HCT116 (cell line): Measurements from ENCODE around the gene UTP15. TPM values are rescaled to one million over a fixed set of nuclear protein-coding genes. Genes with fewer than 3 reads are reported as not detected.

ENCODE experiments used
- ATAC-seq: fragments of 200-7000 bp; cut with Tn5 transposase; 2 replicates; pipeline ENCODE4 v1.9.1; 2020; ENCODE audit warnings: mild to moderate bottlenecking, moderate library complexity
- BruUV-seq: library from RNA; stranded (reverse); fragments of 400-500 nt; replicated peaks from 2 replicates; lab custom pipeline; 2021; lab: Mats Ljungman, UMichigan
- CTCF ChIA-PET: fragments of 300-600 bp; sonication (Branson Sonifier 250); formaldehyde crosslinking; loops from one replicate; lab custom pipeline; 2021; ENCODE audit warnings: antibody characterized with exemption; lab: Charles Lee
- POLR2A ChIA-PET: fragments of 300-600, 350-600 bp; sonication (Branson Sonifier 250); formaldehyde crosslinking; loops from one replicate; lab custom pipeline; 2021; ENCODE audit warnings: antibody characterized with exemption; lab: Charles Lee
- RAD21 ChIA-PET, 2 experiments: fragments of 300-600 bp; sonication (Branson Sonifier 250); formaldehyde crosslinking; loops; one replicate each; lab custom pipeline; 2023; ENCODE audit warnings: low total read pairs in 2 of 2; ENCODE audit not compliant: uncharacterized antibody in 2 of 2, unreplicated experiment in 2 of 2, low non-redundant PET in 1 of 2; lab: Charles Lee
- DNase-seq: peaks from one replicate; pipeline ENCODE4 v3.0.0-alpha.2; 2010; ENCODE audit warnings: low read depth, low spot score
- H2AFZ ChIP-seq: fragments of 200-600 bp; shearing (Covaris generic), sonication (generic); 2 replicates; pipeline ENCODE4 v1.6.1; 2017; ENCODE audit warnings: low read depth, mixed run types, mixed read lengths, antibody characterized with exemption, low read length; ENCODE audit not compliant: poor library complexity, severe bottlenecking
- H3K27ac ChIP-seq: 2 replicates; pipeline ENCODE4 v1.5.1; 2012; ENCODE audit warnings: low read depth, low read length
- H3K27me3 ChIP-seq: fragments of 200-600 bp; sonication (generic); 2 replicates; pipeline ENCODE4 v1.6.1; 2016; ENCODE audit warnings: mixed run types, low read length, mixed read lengths; ENCODE audit not compliant: insufficient read depth
- H3K36me3 ChIP-seq, 2 experiments: fragments of 200-500 bp in 1 of 2; fragments of 200-600 bp in 1 of 2; sonication (Bioruptor generic) in 1 of 2; sonication (generic) in 1 of 2; 2 replicates each; pipeline versions ENCODE4 v1.5.1 to v1.6.1; 2014 to 2016; ENCODE audit warnings: low read length in 2 of 2, inconsistent platforms in 1 of 2, mixed read lengths in 1 of 2, mixed run types in 1 of 2; ENCODE audit not compliant: insufficient read depth in 2 of 2, control insufficient read depth in 1 of 2
- H3K4me1 ChIP-seq, 2 experiments: fragments of 200-600 bp in 1 of 2; sonication (generic) in 1 of 2; 2 replicates each; pipeline versions ENCODE4 v1.5.1 to v1.6.1; 2012 to 2017; ENCODE audit warnings: low read length in 2 of 2, inconsistent platforms in 1 of 2, mild to moderate bottlenecking in 1 of 2, mixed read lengths in 1 of 2, mixed run types in 1 of 2, moderate library complexity in 1 of 2; ENCODE audit not compliant: insufficient read depth in 2 of 2, control insufficient read depth in 1 of 2
- H3K4me2 ChIP-seq: fragments of 200-600 bp; sonication (generic); 2 replicates; pipeline ENCODE4 v1.6.1; 2017; ENCODE audit warnings: mixed run types, low read length, mixed read lengths
- H3K4me3 ChIP-seq, 2 experiments: fragments of 200-600 bp in 1 of 2; sonication (generic) in 1 of 2; replicated peaks in 1 of 2; 2 replicates each; pipeline ENCODE4 v1.5.1; 2011 to 2016; ENCODE audit warnings: low read length in 2 of 2, control low read depth in 1 of 2, low read depth in 1 of 2, mild to moderate bottlenecking in 1 of 2, mixed read lengths in 1 of 2, mixed run types in 1 of 2
- H3K79me2 ChIP-seq: fragments of 200-600 bp; sonication (generic); 2 replicates; pipeline ENCODE4 v1.6.1; 2017; ENCODE audit warnings: mild to moderate bottlenecking, mixed run types, low read length, moderate library complexity, mixed read lengths; ENCODE audit not compliant: insufficient read depth
- H3K9ac ChIP-seq: fragments of 200-600 bp; sonication (generic); 2 replicates; pipeline ENCODE4 v1.6.1; 2016; ENCODE audit warnings: low read length, mixed read lengths
- H3K9me2 ChIP-seq: fragments of 200-600 bp; sonication (generic), shearing (Covaris generic); 2 replicates; pipeline ENCODE4 v1.6.1; 2017; ENCODE audit warnings: mixed run types, mild to moderate bottlenecking, moderate library complexity; ENCODE audit not compliant: insufficient read depth
- H3K9me3 ChIP-seq, 2 experiments: fragments of 200-500 bp in 1 of 2; fragments of 200-600 bp in 1 of 2; sonication (Bioruptor generic) in 1 of 2; sonication (generic) in 1 of 2; 2 replicates each; pipeline ENCODE4 v1.6.1; 2014 to 2017; ENCODE audit warnings: low read length in 2 of 2, mixed read lengths in 2 of 2, inconsistent platforms in 1 of 2, low read depth in 1 of 2, mild to moderate bottlenecking in 1 of 2, mixed run types in 1 of 2, moderate library complexity in 1 of 2; ENCODE audit not compliant: control insufficient read depth in 1 of 2, insufficient read depth in 1 of 2
- H4K20me1 ChIP-seq: fragments of 200-600 bp; sonication (generic), shearing (Covaris generic); 2 replicates; pipeline ENCODE4 v1.6.1; 2017; ENCODE audit warnings: mixed run types, mild to moderate bottlenecking, moderate library complexity; ENCODE audit not compliant: insufficient read depth
- ATF3 ChIP-seq: IDR thresholded peaks from 2 replicates; pipeline ENCODE4 v1.6.1; 2012
- EZH2phosphoT487 ChIP-seq: fragments of 200-600 bp; IDR thresholded peaks from 2 replicates; pipeline ENCODE4 v1.6.1; 2018; ENCODE audit warnings: antibody characterized with exemption, borderline replicate concordance
- POLR2A ChIP-seq: IDR thresholded peaks from 2 replicates; pipeline ENCODE4 v1.7.0; 2011; ENCODE audit warnings: borderline replicate concordance; ENCODE audit not compliant: insufficient read depth, insufficient read length; ENCODE audit errors: extremely low read depth
- POLR2AphosphoS5 ChIP-seq: IDR thresholded peaks from 2 replicates; pipeline ENCODE4 v1.6.1; 2011; ENCODE audit warnings: mild to moderate bottlenecking, low read depth, low read length, moderate library complexity
- SRF ChIP-seq: IDR thresholded peaks from 2 replicates; pipeline ENCODE4 v1.6.1; 2012; ENCODE audit warnings: low read depth
- intact Hi-C: fragments of 100-400 bp; cut with micrococcal nuclease; formaldehyde crosslinking; loops from 2 replicates; pipeline ENCODE4 v1.10.0; 2022
- total RNA-seq: library from RNA; stranded (reverse); gene quantifications from one replicate; pipeline ENCODE4 v1.2.1, GENCODE V29; 2021; ENCODE audit not compliant: unreplicated experiment
- TF ChIP-seq, protein P1 (sequence below): IDR thresholded peaks from 2 replicates; pipeline ENCODE4 v1.6.1; 2012; ENCODE audit warnings: low read depth
- TF ChIP-seq, protein P2 (sequence below), 3 experiments: fragments of 200-600 bp in 1 of 3; sonication (generic) in 1 of 3; IDR thresholded peaks in 2 of 3; conservative IDR thresholded peaks in 1 of 3; 2 replicates each; pipeline ENCODE4 v1.5.1; 2012 to 2017; ENCODE audit warnings: low read depth in 2 of 3, low read length in 2 of 3, antibody characterized with exemption in 1 of 3, borderline replicate concordance in 1 of 3, control low read depth in 1 of 3, mild to moderate bottlenecking in 1 of 3, mixed read lengths in 1 of 3, mixed run types in 1 of 3, moderate library complexity in 1 of 3; ENCODE audit not compliant: insufficient read depth in 1 of 3

UTP15 gene
- total RNA-seq, 1 experiment from 2014 or later, result 39.3 TPM

DNA sequence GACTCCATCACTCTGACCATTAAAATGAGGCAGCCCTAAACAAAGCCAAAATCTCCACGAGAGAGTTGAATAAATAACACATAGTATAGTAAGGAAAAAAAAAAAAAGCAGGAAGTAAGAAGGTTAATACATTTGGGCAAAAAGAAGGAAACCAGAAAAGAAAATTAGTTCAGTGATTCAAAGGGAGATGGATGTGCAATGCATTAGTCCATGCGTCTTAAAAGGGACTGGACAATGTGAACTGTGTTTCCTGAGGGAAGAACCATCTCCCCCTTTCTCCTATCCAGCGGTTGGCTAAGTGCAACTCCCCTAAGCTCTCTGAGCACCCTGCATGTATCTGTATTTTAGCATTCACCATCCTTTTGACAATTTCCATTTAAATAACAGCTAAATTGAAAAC is 1.5 kb upstream of the UTP15 start:
- intact Hi-C loops, result no loop called here
- H3K36me3 ChIP-seq, result peaks cover 3 to 7% of the 10 kb centered on the region in 2 experiments; a peak in 2 of 4 replicates
- no peak for TF ChIP-seq EZH2phosphoT487
- no peak for TF ChIP-seq SRF
- TF ChIP-seq ATF3, result no peak
- TF ChIP-seq, protein P1, sequence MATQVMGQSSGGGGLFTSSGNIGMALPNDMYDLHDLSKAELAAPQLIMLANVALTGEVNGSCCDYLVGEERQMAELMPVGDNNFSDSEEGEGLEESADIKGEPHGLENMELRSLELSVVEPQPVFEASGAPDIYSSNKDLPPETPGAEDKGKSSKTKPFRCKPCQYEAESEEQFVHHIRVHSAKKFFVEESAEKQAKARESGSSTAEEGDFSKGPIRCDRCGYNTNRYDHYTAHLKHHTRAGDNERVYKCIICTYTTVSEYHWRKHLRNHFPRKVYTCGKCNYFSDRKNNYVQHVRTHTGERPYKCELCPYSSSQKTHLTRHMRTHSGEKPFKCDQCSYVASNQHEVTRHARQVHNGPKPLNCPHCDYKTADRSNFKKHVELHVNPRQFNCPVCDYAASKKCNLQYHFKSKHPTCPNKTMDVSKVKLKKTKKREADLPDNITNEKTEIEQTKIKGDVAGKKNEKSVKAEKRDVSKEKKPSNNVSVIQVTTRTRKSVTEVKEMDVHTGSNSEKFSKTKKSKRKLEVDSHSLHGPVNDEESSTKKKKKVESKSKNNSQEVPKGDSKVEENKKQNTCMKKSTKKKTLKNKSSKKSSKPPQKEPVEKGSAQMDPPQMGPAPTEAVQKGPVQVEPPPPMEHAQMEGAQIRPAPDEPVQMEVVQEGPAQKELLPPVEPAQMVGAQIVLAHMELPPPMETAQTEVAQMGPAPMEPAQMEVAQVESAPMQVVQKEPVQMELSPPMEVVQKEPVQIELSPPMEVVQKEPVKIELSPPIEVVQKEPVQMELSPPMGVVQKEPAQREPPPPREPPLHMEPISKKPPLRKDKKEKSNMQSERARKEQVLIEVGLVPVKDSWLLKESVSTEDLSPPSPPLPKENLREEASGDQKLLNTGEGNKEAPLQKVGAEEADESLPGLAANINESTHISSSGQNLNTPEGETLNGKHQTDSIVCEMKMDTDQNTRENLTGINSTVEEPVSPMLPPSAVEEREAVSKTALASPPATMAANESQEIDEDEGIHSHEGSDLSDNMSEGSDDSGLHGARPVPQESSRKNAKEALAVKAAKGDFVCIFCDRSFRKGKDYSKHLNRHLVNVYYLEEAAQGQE, result no peak
- TF ChIP-seq, protein P2, sequence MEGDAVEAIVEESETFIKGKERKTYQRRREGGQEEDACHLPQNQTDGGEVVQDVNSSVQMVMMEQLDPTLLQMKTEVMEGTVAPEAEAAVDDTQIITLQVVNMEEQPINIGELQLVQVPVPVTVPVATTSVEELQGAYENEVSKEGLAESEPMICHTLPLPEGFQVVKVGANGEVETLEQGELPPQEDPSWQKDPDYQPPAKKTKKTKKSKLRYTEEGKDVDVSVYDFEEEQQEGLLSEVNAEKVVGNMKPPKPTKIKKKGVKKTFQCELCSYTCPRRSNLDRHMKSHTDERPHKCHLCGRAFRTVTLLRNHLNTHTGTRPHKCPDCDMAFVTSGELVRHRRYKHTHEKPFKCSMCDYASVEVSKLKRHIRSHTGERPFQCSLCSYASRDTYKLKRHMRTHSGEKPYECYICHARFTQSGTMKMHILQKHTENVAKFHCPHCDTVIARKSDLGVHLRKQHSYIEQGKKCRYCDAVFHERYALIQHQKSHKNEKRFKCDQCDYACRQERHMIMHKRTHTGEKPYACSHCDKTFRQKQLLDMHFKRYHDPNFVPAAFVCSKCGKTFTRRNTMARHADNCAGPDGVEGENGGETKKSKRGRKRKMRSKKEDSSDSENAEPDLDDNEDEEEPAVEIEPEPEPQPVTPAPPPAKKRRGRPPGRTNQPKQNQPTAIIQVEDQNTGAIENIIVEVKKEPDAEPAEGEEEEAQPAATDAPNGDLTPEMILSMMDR (IDR thresholded peaks at IDR 0.05 in 2 of 3, conservative IDR thresholded peaks at IDR 0.05 in 1 of 3; ENCODE audit: borderline replicate concordance in 1 of 3, insufficient read depth in 1 of 3, low read depth in 2 of 3, low read length in 2 of 3), result no peak
- TF ChIP-seq POLR2AphosphoS5, result no peak
- TF ChIP-seq POLR2A, result no peak
- H3K4me2 ChIP-seq, result peak overlapping the region; percentile 82
- H2AFZ ChIP-seq, result no peak overlapping the region
- CTCF ChIA-PET, result no interaction called here
- no peak for ATAC-seq
- no peaks in the 10 kb centered on the region for H4K20me1 ChIP-seq
- H3K9me3 ChIP-seq, result no peaks in the 10 kb centered on the region
- no peaks in the 10 kb centered on the region for H3K27me3 ChIP-seq
- peaks cover 9 to 17% of the 10 kb centered on the region in 2 experiments for H3K4me1 ChIP-seq
- no peak for DNase-seq
- peaks cover 47% of the 10 kb centered on the region for H3K79me2 ChIP-seq
- no peak overlapping the region for H3K27ac ChIP-seq
- BruUV-seq, result TSS peak; percentile 55
- peak overlapping the region; percentile 94; the same call in 1 of the 2 replicates for H3K9ac ChIP-seq
- H3K9me2 ChIP-seq, result no peaks in the 10 kb centered on the region
- POLR2A ChIA-PET, result no interaction called here
- peak overlapping the region; percentile 77 to 93 for H3K4me3 ChIP-seq
- RAD21 ChIA-PET, result no interaction called here
